SK-N-MC (cell line): ENCODE measurements around the gene PALD1.

Source experiments
- DNase-seq: peaks from one replicate; pipeline ENCODE4 v3.0.0-alpha.2; 2011; ENCODE audit warnings: low read depth, low spot score
- H3K27ac ChIP-seq: fragments of 200-600 bp; sonication (generic); 2 replicates; pipeline ENCODE4 v1.5.1; 2016; ENCODE audit warnings: mixed run types
- H3K36me3 ChIP-seq: fragments of 200-600 bp; sonication (generic); 2 replicates; pipeline ENCODE4 v1.6.1; 2017; ENCODE audit warnings: antibody characterized with exemption, low read length, mixed read lengths; ENCODE audit not compliant: insufficient read depth
- H3K4me3 ChIP-seq: fragments of 200-600 bp; sonication (generic); 2 replicates; pipeline ENCODE4 v1.5.1; 2016
- H3K9ac ChIP-seq: fragments of 200-600 bp; sonication (generic); 2 replicates; pipeline ENCODE4 v1.8.0; 2017; ENCODE audit warnings: mixed run types, mixed read lengths; ENCODE audit not compliant: insufficient read length
- H3K9me3 ChIP-seq: fragments of 200-600 bp; sonication (generic); 2 replicates; pipeline ENCODE4 v1.6.1; 2017; ENCODE audit warnings: low read depth, mild to moderate bottlenecking, antibody characterized with exemption, low read length, moderate library complexity, mixed read lengths
- EZH2 ChIP-seq: fragments of 200-600 bp; sonication (generic); IDR thresholded peaks from one replicate; pipeline ENCODE4 v1.6.1; 2017; ENCODE audit warnings: antibody characterized with exemption
- FOXP2 ChIP-seq: optimal IDR thresholded peaks from 2 replicates; pipeline ENCODE3; 2011; ENCODE audit warnings: mild to moderate bottlenecking, moderate library complexity; ENCODE audit not compliant: insufficient read depth; ENCODE audit errors: extremely low read length, control extremely low read depth
- POLR2AphosphoS5 ChIP-seq: IDR thresholded peaks from 2 replicates; pipeline ENCODE4 v1.6.1; 2012; ENCODE audit warnings: mild to moderate bottlenecking, low read depth, low read length, borderline replicate concordance

The PALD1 gene

DNA sequence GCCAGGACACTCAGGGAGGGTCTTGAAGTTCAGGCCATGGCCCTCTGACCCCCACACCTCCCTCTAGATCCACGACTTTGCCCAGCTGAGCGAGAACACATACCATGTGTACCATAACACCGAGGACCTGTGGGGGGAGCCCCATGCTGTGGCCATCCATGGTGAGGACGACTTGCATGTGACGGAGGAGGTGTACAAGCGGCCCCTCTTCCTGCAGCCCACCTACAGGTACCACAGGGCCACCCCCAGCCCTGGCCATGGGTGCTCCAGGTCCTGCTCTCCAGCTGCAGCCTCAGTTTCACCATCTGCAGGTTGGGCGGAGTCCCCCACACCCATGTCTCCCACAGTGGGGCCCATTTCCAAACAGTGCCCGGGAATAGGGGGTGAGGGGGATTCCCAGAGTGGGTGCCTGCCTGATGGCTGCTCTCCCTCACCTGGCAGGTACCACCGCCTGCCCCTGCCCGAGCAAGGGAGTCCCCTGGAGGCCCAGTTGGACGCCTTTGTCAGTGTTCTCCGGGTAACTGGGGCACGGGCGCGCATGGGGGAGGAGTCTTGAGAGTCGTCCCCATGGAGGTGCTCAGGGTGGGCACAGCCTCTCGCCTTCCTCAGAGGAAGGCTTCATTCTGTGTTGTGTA, 54.1 kb downstream of the PALD1 start:
- no peak for DNase-seq
- Histone ChIP-seq H3K27ac (no peak overlapping the region), H3K9me3 (no peaks in the 10 kb centered on the region), H3K36me3 (no peaks in the 10 kb centered on the region), H3K4me3 (no peak overlapping the region), H3K9ac (no peak overlapping the region)
- TF ChIP-seq EZH2: no peak
- no peak for TF ChIP-seq POLR2AphosphoS5

DNA sequence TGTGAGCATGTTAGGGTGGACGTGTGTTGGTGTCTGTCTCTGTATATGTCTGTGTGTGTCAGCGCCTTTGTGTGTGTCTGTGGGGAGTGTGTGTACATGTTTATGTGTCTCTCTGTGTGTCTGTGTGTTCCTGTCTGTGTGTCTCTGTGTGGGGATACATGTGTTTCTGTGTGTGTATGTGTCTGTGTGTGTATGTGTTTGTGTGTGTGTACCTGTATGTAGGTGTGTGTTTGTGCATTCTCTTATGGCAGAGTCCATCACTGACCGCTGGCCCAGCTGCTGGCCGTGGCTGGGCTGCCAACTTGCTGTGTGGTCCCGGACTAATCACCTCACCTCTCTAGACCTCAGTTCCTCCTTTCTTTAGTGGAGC, 54.6 kb downstream of the PALD1 start:
- no peak overlapping the region for H3K4me3 ChIP-seq
- no peaks in the 10 kb centered on the region for H3K9me3 ChIP-seq
- no peaks in the 10 kb centered on the region for H3K36me3 ChIP-seq
- TF ChIP-seq FOXP2 (no peak), POLR2AphosphoS5 (no peak), EZH2 (no peak)
- no peak for DNase-seq
- H3K9ac ChIP-seq: no peak overlapping the region
- H3K27ac ChIP-seq: no peak overlapping the region

DNA sequence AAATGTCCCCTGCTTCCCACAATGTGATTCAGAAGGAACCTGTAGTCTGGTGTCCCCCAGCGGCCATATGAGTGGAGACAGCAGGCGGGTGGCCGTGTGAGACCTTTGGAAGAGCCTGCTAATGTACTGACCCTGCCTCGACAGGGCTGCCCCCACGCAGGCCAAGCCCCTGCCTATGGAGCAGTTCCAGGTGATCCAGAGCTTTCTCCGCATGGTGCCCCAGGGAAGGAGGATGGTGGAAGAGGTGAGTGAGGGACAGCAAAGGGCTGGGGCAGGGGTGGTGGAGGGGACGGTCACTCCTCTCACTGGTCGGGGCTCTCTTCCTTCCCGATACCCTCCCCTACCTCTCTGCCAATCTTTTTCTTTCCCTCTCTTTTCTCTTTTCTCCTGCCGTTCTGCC, 55.7 kb downstream of the PALD1 start:
- no peak overlapping the region for H3K9ac ChIP-seq
- no peak overlapping the region for H3K4me3 ChIP-seq
- H3K27ac ChIP-seq: no peak overlapping the region
- H3K36me3 ChIP-seq: no peaks in the 10 kb centered on the region
- TF ChIP-seq EZH2 (no peak), POLR2AphosphoS5 (no peak), FOXP2 (no peak)
- H3K9me3 ChIP-seq: no peaks in the 10 kb centered on the region
- DNase-seq: no peak

DNA sequence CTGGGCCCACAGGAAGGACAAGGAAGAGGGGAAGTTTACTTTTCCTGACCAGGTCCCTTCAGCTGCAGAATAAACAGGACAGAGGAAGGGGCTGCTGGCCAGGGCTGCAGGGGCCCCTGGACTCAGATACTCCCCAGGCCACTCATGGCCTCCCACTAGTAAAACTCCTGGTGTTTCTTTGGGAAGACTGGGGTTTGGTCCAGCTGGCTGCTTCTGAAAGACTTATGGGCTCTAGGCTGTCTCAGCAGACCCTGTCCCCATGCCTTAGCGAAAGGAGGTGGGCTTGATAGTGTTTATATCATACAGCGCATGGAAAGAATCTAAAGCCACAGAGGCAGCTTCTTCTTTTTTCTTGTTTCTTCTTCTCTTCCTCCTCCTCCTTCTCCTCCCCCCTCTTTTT, 56.4 kb downstream of the PALD1 start:
- no peak overlapping the region for H3K9ac ChIP-seq
- no peak overlapping the region for H3K4me3 ChIP-seq
- H3K27ac ChIP-seq: no peak overlapping the region
- DNase-seq: no peak
- H3K9me3 ChIP-seq: no peaks in the 10 kb centered on the region
- no peak for TF ChIP-seq FOXP2
- TF ChIP-seq POLR2AphosphoS5: no peak
- TF ChIP-seq EZH2: no peak
- H3K36me3 ChIP-seq: no peaks in the 10 kb centered on the region

DNA sequence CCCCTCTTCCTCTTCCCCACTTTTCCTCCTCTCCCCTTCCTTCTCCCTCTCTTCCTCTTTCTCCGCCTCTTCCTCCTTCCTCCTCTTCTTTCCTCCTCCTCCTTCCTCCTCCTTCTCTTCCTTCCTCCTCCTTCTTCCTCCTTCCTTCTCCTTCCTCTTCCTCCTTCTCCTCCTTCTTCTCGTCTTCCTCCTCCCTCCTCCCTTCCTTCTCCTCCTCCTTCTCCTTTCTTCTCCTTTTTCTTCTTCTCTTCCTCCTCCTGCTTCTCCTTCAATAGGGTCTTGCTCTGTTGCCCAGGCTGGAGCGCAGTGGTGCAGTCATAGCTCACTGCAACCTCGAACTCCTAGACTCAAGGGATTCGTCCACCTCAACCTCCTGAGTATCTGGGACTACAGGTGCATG, 56.9 kb downstream of the PALD1 start:
- H3K9ac ChIP-seq: no peak overlapping the region
- TF ChIP-seq EZH2: no peak
- no peak for TF ChIP-seq POLR2AphosphoS5
- no peak overlapping the region for H3K27ac ChIP-seq
- no peak overlapping the region for H3K4me3 ChIP-seq
- DNase-seq: no peak
- H3K9me3 ChIP-seq: no peaks in the 10 kb centered on the region
- H3K36me3 ChIP-seq: no peaks in the 10 kb centered on the region

DNA sequence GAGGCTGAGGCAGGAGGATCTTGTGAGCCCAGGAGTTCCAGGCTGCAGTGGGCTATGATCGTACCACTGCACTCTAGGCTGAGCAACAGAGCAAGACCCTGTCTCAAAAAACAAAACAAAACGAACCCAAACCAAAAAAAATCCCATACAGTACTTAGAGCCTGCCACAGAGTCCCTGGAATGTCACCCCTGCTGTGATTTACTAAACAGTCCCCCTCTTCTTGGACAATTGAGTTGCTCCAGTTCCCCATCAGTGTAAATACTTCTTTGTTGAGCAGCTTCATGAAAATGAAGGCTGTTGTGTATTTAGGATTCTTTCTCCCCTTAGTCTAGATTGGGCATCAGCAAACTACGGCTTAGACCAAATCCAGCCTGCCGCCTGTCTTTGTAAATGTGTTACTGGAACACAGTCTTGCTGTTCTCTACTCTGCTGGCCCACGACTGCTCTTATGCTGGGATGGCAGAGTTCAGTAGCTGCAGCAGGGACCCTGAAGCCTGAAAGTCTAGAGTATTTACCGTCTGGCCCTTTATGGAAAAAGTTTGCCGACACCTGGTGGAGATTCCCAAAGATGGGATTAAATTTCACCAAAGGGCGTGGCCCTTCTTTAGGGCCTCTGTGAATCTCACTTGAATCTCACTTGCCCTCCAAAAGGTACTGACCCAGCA, 57.8 kb downstream of the PALD1 start:
- no peak for DNase-seq
- H3K4me3 ChIP-seq: no peak overlapping the region
- no peak overlapping the region for H3K27ac ChIP-seq
- no peaks in the 10 kb centered on the region for H3K36me3 ChIP-seq
- TF ChIP-seq POLR2AphosphoS5 (no peak), FOXP2 (no peak), EZH2 (no peak)
- H3K9ac ChIP-seq: no peak overlapping the region
- H3K9me3 ChIP-seq: no peaks in the 10 kb centered on the region

DNA sequence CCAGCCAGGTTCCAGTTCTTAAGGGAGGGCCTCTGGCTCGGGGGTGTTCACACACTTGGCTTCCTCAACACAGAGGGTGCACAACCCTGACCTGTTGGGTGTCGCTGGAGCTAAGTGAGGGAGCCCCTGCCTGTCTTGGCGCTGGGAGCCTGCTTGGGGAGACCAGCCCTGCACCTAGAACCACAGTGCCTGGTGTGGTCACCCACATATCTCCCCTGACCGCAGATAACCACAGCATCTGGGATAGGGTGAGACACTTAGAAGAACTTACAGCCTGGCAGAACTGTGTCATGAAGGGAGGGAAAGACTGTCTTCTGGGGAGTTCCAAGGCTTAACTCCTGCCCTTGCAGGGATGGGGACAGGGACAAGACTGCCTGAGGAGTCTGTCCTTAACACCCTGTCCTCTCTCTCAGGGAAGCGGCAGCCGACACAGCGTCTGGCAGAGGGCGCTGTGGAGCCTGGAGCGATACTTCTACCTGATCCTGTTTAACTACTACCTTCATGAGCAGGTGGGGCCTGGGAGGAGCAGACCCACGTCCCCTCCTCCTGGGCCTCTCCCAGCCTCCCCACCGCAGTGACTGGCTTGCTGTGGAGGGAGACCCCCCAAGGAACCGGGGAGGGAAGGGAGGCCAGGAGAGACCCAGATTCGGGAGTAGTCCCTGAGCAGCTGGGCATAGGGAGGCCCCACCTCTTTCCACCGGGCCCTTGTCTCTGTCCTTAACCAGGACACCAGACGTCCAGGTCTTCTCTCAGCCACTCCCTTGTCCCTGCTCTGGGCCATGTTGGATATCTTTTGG, 59.0 kb downstream of the PALD1 start:
- H3K9me3 ChIP-seq: no peaks in the 10 kb centered on the region
- no peak overlapping the region for H3K4me3 ChIP-seq
- TF ChIP-seq EZH2 (no peak), POLR2AphosphoS5 (no peak), FOXP2 (no peak)
- no peak for DNase-seq
- no peak overlapping the region for H3K27ac ChIP-seq
- no peaks in the 10 kb centered on the region for H3K36me3 ChIP-seq
- no peak overlapping the region for H3K9ac ChIP-seq

DNA sequence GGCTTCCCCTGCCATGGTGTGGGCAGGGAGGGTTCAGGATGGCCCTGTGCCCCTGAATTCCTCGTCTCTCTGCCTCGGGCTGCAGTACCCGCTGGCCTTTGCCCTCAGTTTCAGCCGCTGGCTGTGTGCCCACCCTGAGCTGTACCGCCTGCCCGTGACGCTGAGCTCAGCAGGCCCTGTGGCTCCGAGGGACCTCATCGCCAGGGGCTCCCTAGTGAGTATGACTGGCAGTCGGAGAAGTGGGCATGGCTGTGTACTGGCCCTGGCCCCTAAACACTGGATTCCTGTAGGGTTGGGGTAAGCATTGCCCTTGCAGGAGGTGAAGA, 59.6 kb downstream of the PALD1 start:
- Histone ChIP-seq H3K36me3 (no peaks in the 10 kb centered on the region), H3K9me3 (no peaks in the 10 kb centered on the region), H3K27ac (no peak overlapping the region), H3K9ac (no peak overlapping the region), H3K4me3 (no peak overlapping the region)
- TF ChIP-seq FOXP2: no peak
- no peak for TF ChIP-seq EZH2
- no peak for TF ChIP-seq POLR2AphosphoS5
- DNase-seq: no peak

DNA sequence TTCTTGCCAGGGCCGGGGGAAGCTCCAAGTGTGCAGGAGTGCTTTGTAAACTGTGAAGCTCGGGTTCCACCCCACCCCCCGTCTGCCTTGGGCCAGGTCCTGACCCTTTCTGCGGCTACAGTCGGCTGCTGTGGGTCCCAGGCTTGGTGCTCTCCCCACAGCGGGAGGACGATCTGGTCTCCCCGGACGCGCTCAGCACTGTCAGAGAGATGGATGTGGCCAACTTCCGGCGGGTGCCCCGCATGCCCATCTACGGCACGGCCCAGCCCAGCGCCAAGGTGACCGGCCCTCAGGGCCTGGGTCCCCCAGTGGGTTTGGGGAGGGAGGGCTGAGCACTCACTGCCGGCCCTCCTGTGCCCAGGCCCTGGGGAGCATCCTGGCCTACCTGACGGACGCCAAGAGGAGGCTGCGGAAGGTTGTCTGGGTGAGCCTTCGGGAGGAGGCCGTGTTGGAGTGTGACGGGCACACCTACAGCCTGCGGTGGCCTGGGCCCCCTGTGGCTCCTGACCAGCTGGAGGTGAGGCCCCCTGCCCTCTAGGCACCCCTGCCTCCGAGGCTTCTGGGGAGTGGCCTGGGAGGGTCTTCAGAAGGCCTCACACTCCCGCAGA, 60.3 kb downstream of the PALD1 start:
- TF ChIP-seq EZH2 (no peak), FOXP2 (no peak), POLR2AphosphoS5 (no peak)
- Histone ChIP-seq H3K36me3 (no peaks in the 10 kb centered on the region), H3K9ac (no peak overlapping the region), H3K9me3 (no peaks in the 10 kb centered on the region), H3K4me3 (no peak overlapping the region), H3K27ac (no peak overlapping the region)
- DNase-seq: no peak
